ENCODE measurements around the gene DAAM2. TPM values are rescaled to one million over a fixed set of nuclear protein-coding genes. Genes with fewer than 3 reads are reported as not detected.

Gene DAAM2
- polyA plus RNA-seq, 4 donors: 0.89 to 12.9 (median 7.6) TPM

DNA sequence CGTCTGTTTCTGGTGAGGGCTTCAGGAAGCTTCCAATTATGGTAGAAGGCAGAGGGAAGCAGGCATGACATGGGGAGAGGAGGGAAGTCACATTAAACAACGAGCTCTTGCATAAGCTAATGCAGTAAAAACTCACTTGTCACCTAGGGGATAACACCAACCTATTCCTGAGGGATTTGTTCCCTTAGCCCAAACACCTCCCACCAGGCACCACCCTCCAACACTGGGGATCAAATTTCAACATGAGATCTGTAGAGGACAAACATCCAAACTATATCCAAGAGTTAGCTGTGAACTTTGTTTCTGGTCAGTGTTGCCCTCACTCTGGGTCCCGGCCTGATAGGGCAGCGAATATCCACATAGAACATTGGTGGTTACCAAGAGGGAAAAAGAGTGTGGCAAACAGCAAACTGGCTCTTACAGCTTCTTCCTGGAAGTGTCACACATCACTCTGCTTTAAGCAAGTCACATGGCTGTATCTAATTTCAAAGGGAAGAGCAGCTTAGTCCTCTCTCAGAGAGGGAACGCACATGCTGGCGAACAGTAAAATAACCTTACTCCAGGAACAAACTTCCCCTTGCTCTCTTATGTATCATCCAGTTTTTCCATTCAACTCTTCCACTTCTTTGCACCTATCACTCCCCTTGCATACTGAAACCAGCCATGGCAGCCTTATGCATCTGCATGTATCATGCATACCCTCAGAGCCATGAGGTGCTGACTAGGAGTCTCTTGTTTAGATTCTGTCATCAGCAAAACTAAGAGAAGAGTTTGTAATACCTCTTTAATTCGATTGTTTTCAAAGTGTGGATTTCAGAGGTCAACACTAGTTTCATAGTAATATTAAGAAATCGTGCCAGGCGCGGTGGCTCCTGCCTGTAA lies 146.8 kb downstream of the DAAM2 start:
- no peak for DNase-seq
- 83 to 86% (median 84%) methylated on average over 10 of the region's 10 CpGs for WGBS, 3 donors
- no peak overlapping the region for H3K27ac ChIP-seq (ENCODE audit: low read depth in 1 of 3, low read length in 2 of 3)
- H3K27me3 ChIP-seq (ENCODE audit: control insufficient read depth in 3 of 3, insufficient read depth in 3 of 3, low read length in 3 of 3): no peaks in the 10 kb centered on the region
- H3K9me3 ChIP-seq (ENCODE audit: control insufficient read depth in 2 of 2, insufficient read depth in 1 of 2, low read depth in 1 of 2, low read length in 1 of 2): no peaks in the 10 kb centered on the region
- peaks cover 0 to 3% (median 2%) of the 10 kb centered on the region in 3 donors for H3K4me1 ChIP-seq (ENCODE audit: control insufficient read depth in 3 of 3, insufficient read depth in 2 of 3, low read depth in 1 of 3, low read length in 2 of 3)
- FAIRE-seq: no peak
- no peak overlapping the region for H3K4me3 ChIP-seq (ENCODE audit: low read depth in 1 of 3, low read length in 3 of 3)
- H3K36me3 ChIP-seq (ENCODE audit: control insufficient read depth in 3 of 3, insufficient read depth in 2 of 3, low read depth in 1 of 3, low read length in 3 of 3): no peaks in the 10 kb centered on the region

DNA sequence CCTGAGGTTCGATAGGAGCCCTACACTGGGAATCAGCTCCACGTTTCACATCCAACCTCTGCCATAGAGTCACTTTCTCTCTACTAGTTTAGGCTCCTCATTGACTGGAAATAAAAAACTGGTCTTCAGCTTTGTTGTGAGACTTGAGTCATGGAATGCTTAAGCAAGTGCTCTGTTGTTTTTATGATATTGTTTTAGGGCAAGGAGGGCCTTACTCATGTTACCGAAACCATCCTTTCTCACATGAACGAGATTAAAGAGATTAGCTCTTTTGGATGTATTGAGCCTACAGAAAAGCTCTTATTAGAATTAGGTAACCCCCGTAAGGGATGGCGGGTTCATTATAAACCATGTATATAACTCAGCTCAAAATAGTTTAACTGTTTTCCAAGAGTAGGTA lies 149.0 kb downstream of the DAAM2 start:
- WGBS, 3 donors: 91 to 93% (median 92%) methylated on average over 6 of the region's 6 CpGs
- H3K4me1 ChIP-seq (ENCODE audit: control insufficient read depth in 3 of 3, insufficient read depth in 2 of 3, low read depth in 1 of 3, low read length in 2 of 3): peaks cover 4 to 13% (median 7%) of the 10 kb centered on the region in 3 donors
- FAIRE-seq: no peak

GRCh38 chr6:39941820-39942219 lies 149.6 kb downstream of the DAAM2 start:
- Histone ChIP-seq H3K4me3 (ENCODE audit: low read depth in 1 of 3, low read length in 3 of 3) (no peak overlapping the region), H3K27ac (ENCODE audit: low read depth in 1 of 3, low read length in 2 of 3) (no peak overlapping the region), H3K9me3 (ENCODE audit: control insufficient read depth in 2 of 2, insufficient read depth in 1 of 2, low read depth in 1 of 2, low read length in 1 of 2) (no peaks in the 10 kb centered on the region), H3K4me1 (ENCODE audit: control insufficient read depth in 3 of 3, insufficient read depth in 2 of 3, low read depth in 1 of 3, low read length in 2 of 3) (peaks cover 7 to 20% (median 10%) of the 10 kb centered on the region in 3 donors), H3K27me3 (ENCODE audit: control insufficient read depth in 3 of 3, insufficient read depth in 3 of 3, low read length in 3 of 3) (no peaks in the 10 kb centered on the region), H3K36me3 (ENCODE audit: control insufficient read depth in 3 of 3, insufficient read depth in 2 of 3, low read depth in 1 of 3, low read length in 3 of 3) (no peaks in the 10 kb centered on the region)
- DNase-seq (no peak), FAIRE-seq (no peak)
- whole genome bisulfite sequencing, 3 donors: 84 to 91% (median 84%) methylated on average over 4 of the region's 4 CpGs

More for the DNA sequence above, 149.0 kb downstream of the DAAM2 start:
- Histone ChIP-seq H3K27ac (ENCODE audit: low read depth in 1 of 3, low read length in 2 of 3) (no peak overlapping the region), H3K4me3 (ENCODE audit: low read depth in 1 of 3, low read length in 3 of 3) (no peak overlapping the region), H3K9me3 (ENCODE audit: control insufficient read depth in 2 of 2, insufficient read depth in 1 of 2, low read depth in 1 of 2, low read length in 1 of 2) (no peaks in the 10 kb centered on the region), H3K27me3 (ENCODE audit: control insufficient read depth in 3 of 3, insufficient read depth in 3 of 3, low read length in 3 of 3) (no peaks in the 10 kb centered on the region), H3K36me3 (ENCODE audit: control insufficient read depth in 3 of 3, insufficient read depth in 2 of 3, low read depth in 1 of 3, low read length in 3 of 3) (no peaks in the 10 kb centered on the region)
- DNase-seq: no peak

DNA sequence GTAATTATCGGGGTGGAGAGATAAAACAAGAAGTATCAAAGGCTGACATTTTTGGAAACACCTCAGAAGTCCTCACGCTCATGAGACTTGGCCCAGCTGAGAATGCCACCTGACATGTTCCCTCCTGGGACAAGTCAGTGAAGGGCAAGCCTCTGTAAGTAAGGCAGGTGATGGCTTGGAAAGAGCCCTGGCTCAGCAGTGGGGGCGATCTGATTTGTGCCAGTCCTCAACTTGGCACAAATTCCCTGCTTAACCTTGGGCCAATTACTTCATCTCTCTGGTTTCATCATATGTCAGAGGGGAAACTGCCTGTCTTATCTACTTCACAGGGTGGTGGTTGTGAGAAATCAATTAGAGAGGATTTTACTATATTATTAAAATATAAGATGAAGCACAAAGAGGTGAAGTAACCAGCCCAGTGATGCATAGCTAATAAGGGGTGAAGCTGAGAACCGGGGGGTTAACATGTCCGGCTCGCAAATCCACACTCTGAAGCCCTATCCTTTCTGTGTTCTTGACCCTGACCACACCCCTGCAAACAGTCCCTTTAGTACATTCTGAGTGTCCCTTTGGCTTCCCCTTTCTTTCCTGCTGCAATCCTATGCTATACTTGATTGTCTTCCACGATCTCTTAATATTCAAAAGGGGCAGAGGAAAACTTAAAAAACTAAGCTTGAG lies 150.9 kb downstream of the DAAM2 start:
- H3K9me3 ChIP-seq (ENCODE audit: control insufficient read depth in 2 of 2, insufficient read depth in 1 of 2, low read depth in 1 of 2, low read length in 1 of 2): no peaks in the 10 kb centered on the region
- FAIRE-seq: no peak
- WGBS, 3 donors: 37 to 76% (median 48%) methylated on average over 7 of the region's 7 CpGs
- peak in 1 of 2 donors; percentile 20 for DNase-seq
- H3K27ac ChIP-seq (ENCODE audit: low read depth in 1 of 3, low read length in 2 of 3): no peak overlapping the region
- no peaks in the 10 kb centered on the region for H3K36me3 ChIP-seq (ENCODE audit: control insufficient read depth in 3 of 3, insufficient read depth in 2 of 3, low read depth in 1 of 3, low read length in 3 of 3)
- peaks cover 7 to 32% (median 13%) of the 10 kb centered on the region in 3 donors for H3K4me1 ChIP-seq (ENCODE audit: control insufficient read depth in 3 of 3, insufficient read depth in 2 of 3, low read depth in 1 of 3, low read length in 2 of 3)
- H3K27me3 ChIP-seq (ENCODE audit: control insufficient read depth in 3 of 3, insufficient read depth in 3 of 3, low read length in 3 of 3): no peaks in the 10 kb centered on the region
- H3K4me3 ChIP-seq (ENCODE audit: low read depth in 1 of 3, low read length in 3 of 3): no peak overlapping the region

- no peaks in the 10 kb centered on the region for H3K27me3 ChIP-seq (ENCODE audit: control insufficient read depth in 3 of 3, insufficient read depth in 3 of 3, low read length in 3 of 3)
- H3K4me1 ChIP-seq (ENCODE audit: control insufficient read depth in 3 of 3, insufficient read depth in 2 of 3, low read depth in 1 of 3, low read length in 2 of 3): peaks cover 7 to 53% (median 19%) of the 10 kb centered on the region in 3 donors
- 20 to 70% (median 29%) methylated on average over 1 of the region's 1 CpG for WGBS, 3 donors
- FAIRE-seq (no peak), DNase-seq (peak; percentile 89 to 97)
- H3K9me3 ChIP-seq (ENCODE audit: control insufficient read depth in 2 of 2, insufficient read depth in 1 of 2, low read depth in 1 of 2, low read length in 1 of 2): no peaks in the 10 kb centered on the region
- no peak overlapping the region for H3K4me3 ChIP-seq (ENCODE audit: low read depth in 1 of 3, low read length in 3 of 3)
- H3K27ac ChIP-seq (ENCODE audit: low read depth in 1 of 3, low read length in 2 of 3): peak overlapping the region; percentile 64 to 79 (median 65)
- no peaks in the 10 kb centered on the region for H3K36me3 ChIP-seq (ENCODE audit: control insufficient read depth in 3 of 3, insufficient read depth in 2 of 3, low read depth in 1 of 3, low read length in 3 of 3)
Observed at GRCh38 chr6:39945626-39946025, 153.4 kb downstream of the DAAM2 start.

DNA sequence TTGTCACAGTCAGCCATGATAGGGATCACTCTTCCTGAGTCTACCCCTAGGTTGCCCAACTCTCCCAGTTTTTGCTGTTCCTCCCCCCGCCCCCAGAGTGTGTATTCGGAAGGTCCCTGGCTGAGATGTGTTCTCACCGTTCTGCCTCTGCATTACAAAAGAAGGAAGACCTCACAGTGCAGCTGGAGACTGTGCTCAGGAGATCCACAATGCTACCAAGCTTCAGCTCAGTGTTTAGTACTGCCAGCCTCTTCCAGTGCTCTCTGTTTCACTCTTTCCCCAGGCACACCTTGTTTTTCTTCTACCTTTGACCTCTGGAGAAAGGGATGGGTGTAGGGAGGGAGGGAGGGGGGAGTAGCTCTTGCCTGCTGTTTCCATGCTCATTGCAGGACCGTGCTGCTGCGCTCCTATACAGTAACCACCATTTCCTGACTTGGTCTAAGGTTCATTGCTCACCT lies 155.5 kb downstream of the DAAM2 start:
- peaks cover 7 to 53% (median 19%) of the 10 kb centered on the region in 3 donors for H3K4me1 ChIP-seq (ENCODE audit: control insufficient read depth in 3 of 3, insufficient read depth in 2 of 3, low read depth in 1 of 3, low read length in 2 of 3)
- no peak for FAIRE-seq
- no peak overlapping the region for H3K4me3 ChIP-seq (ENCODE audit: low read depth in 1 of 3, low read length in 3 of 3)
- no peaks in the 10 kb centered on the region for H3K27me3 ChIP-seq (ENCODE audit: control insufficient read depth in 3 of 3, insufficient read depth in 3 of 3, low read length in 3 of 3)
- WGBS, 3 donors: 20 to 41% (median 34%) methylated on average over 5 of the region's 5 CpGs
- peak overlapping the region; percentile 81 to 87 (median 86) for H3K27ac ChIP-seq (ENCODE audit: low read depth in 1 of 3, low read length in 2 of 3)
- no peaks in the 10 kb centered on the region for H3K9me3 ChIP-seq (ENCODE audit: control insufficient read depth in 2 of 2, insufficient read depth in 1 of 2, low read depth in 1 of 2, low read length in 1 of 2)
- H3K36me3 ChIP-seq (ENCODE audit: control insufficient read depth in 3 of 3, insufficient read depth in 2 of 3, low read depth in 1 of 3, low read length in 3 of 3): no peaks in the 10 kb centered on the region
- peak; percentile 64 to 93 for DNase-seq

GRCh38 chr6:39948199-39948791 lies 156.1 kb downstream of the DAAM2 start:
- DNase-seq (peak; percentile 84 to 92), FAIRE-seq (no peak)
- Histone ChIP-seq H3K4me3 (ENCODE audit: low read depth in 1 of 3, low read length in 3 of 3) (no peak overlapping the region), H3K36me3 (ENCODE audit: control insufficient read depth in 3 of 3, insufficient read depth in 2 of 3, low read depth in 1 of 3, low read length in 3 of 3) (no peaks in the 10 kb centered on the region), H3K27me3 (ENCODE audit: control insufficient read depth in 3 of 3, insufficient read depth in 3 of 3, low read length in 3 of 3) (no peaks in the 10 kb centered on the region), H3K4me1 (ENCODE audit: control insufficient read depth in 3 of 3, insufficient read depth in 2 of 3, low read depth in 1 of 3, low read length in 2 of 3) (peaks cover 7 to 53% (median 17%) of the 10 kb centered on the region in 3 donors), H3K27ac (ENCODE audit: low read depth in 1 of 3, low read length in 2 of 3) (peak overlapping the region; percentile 81 to 87 (median 86)), H3K9me3 (ENCODE audit: control insufficient read depth in 2 of 2, insufficient read depth in 1 of 2, low read depth in 1 of 2, low read length in 1 of 2) (no peaks in the 10 kb centered on the region)
- 18 to 63% (median 31%) methylated on average over 5 of the region's 5 CpGs for WGBS, 3 donors

- DNase-seq (no peak), FAIRE-seq (no peak)
- Histone ChIP-seq H3K27me3 (ENCODE audit: control insufficient read depth in 3 of 3, insufficient read depth in 3 of 3, low read length in 3 of 3) (no peaks in the 10 kb centered on the region), H3K27ac (ENCODE audit: low read depth in 1 of 3, low read length in 2 of 3) (no peak overlapping the region), H3K4me3 (ENCODE audit: low read depth in 1 of 3, low read length in 3 of 3) (no peak overlapping the region), H3K9me3 (ENCODE audit: control insufficient read depth in 2 of 2, insufficient read depth in 1 of 2, low read depth in 1 of 2, low read length in 1 of 2) (no peaks in the 10 kb centered on the region), H3K36me3 (ENCODE audit: control insufficient read depth in 3 of 3, insufficient read depth in 2 of 3, low read depth in 1 of 3, low read length in 3 of 3) (no peaks in the 10 kb centered on the region), H3K4me1 (ENCODE audit: control insufficient read depth in 3 of 3, insufficient read depth in 2 of 3, low read depth in 1 of 3, low read length in 2 of 3) (peaks cover 3 to 45% (median 12%) of the 10 kb centered on the region in 3 donors)
Observed at GRCh38 chr6:39950125-39950720, 158.0 kb downstream of the DAAM2 start.
